Tibial nerve (tissue), 4 donors: Measurements from ENCODE around the gene RCOR1. TPM values are rescaled to one million over a fixed set of nuclear protein-coding genes. Genes with fewer than 3 reads are reported as not detected.

Experiments used
- DNase-seq, 2 donors: peaks; one replicate each; pipeline ENCODE4 v3.0.0-alpha.2; 2019; ENCODE audit warnings: low spot score in 2 of 2
- H3K27ac ChIP-seq, 4 donors: fragments of 200-600 bp; sonication (generic) in 3 of 4; one replicate each; pipeline ENCODE4 v1.5.1; 2017 to 2019; ENCODE audit warnings: mild to moderate bottlenecking in 1 of 4
- H3K27me3 ChIP-seq, 2 donors: fragments of 200-600 bp; sonication (generic) in 1 of 2; one replicate each; pipeline versions ENCODE4 v1.5.1 to v1.6.0; 2017 to 2019
- H3K36me3 ChIP-seq, 3 donors: fragments of 200-600 bp; sonication (generic); one replicate each; pipeline ENCODE4 v1.5.1; 2018 to 2019
- H3K4me1 ChIP-seq, 4 donors: fragments of 200-600 bp; sonication (generic) in 3 of 4; one replicate each; pipeline ENCODE4 v1.5.1; 2017 to 2019
- H3K4me3 ChIP-seq, 4 donors: fragments of 200-600 bp; sonication (generic) in 3 of 4; one replicate each; pipeline ENCODE4 v1.5.1; 2017 to 2019; ENCODE audit warnings: mild to moderate bottlenecking in 1 of 4, moderate library complexity in 1 of 4
- H3K9me3 ChIP-seq, 4 donors: fragments of 200-600 bp; sonication (generic) in 3 of 4; one replicate each; pipeline ENCODE4 v1.5.1; 2017 to 2019
- EP300 ChIP-seq, 2 donors: sonication (generic); formaldehyde crosslinking; IDR thresholded peaks; one replicate each; pipeline ENCODE4 v1.6.1; 2017; ENCODE audit warnings: antibody characterized with exemption in 2 of 2, mild to moderate bottlenecking in 1 of 2
- POLR2A ChIP-seq, 2 donors: fragments of 450-650 bp; IDR thresholded peaks; one replicate each; pipeline ENCODE4 v1.6.1; 2017; ENCODE audit warnings: antibody characterized with exemption in 2 of 2, mild to moderate bottlenecking in 2 of 2, moderate library complexity in 2 of 2
- WGBS, 2 donors: methylation state at CpG; one replicate each; pipeline ENCODE4 v1.1.5; 2018; 5-methylcytosine and 5-hydroxymethylcytosine counted together
- total RNA-seq, 4 donors: library from RNA; depleted of rRNA; stranded (reverse); fragments of >200 nt; gene quantifications; one replicate each; pipeline ENCODE4 v1.1.0, GENCODE V29; 2016
- TF ChIP-seq, protein P1 (sequence below), 5 experiments: fragments of 200-600 bp in 3 of 5; fragments of 450-650 bp in 2 of 5; sonication (generic) in 3 of 5; IDR thresholded peaks; one replicate each; pipeline ENCODE4 v1.5.1; 2016 to 2019; ENCODE audit warnings: antibody characterized with exemption in 5 of 5, mild to moderate bottlenecking in 3 of 5, moderate library complexity in 2 of 5

The RCOR1 gene
- total RNA-seq, 4 donors from 2014 or later: 6.3 to 12.8 (median 10.0) TPM

DNA sequence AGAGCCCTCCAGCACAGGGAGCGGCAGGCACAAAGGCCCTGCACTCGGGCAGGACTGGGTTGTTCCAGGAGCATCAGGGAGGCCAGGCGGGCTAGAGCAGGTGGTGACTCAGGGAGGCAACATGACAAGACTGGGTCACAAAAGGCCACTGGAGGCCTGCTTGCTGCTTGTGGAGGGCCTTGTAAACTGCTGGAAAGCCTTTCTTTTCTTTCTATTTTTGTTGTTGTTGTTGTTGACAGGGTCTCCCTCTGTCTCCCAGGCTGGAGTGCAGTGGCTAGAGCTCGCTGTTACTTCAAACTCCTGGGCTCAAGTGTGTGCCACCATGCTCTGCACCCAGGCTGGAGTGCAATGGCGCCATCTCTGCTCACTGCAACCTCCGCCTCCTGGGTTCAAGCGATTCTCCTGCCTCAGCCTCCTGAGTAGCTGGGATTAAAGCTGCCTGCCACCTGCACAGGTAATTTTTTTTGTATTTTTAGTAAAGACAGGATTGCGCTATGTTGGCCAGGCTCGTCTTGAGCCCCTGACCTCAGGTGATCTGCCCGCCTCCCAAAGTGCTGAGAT, 11.8 kb upstream of the RCOR1 start:
- no peak overlapping the region for H3K27ac ChIP-seq
- WGBS, 2 donors: 91 to 94% methylated on average over 10 of the region's 10 CpGs

DNA sequence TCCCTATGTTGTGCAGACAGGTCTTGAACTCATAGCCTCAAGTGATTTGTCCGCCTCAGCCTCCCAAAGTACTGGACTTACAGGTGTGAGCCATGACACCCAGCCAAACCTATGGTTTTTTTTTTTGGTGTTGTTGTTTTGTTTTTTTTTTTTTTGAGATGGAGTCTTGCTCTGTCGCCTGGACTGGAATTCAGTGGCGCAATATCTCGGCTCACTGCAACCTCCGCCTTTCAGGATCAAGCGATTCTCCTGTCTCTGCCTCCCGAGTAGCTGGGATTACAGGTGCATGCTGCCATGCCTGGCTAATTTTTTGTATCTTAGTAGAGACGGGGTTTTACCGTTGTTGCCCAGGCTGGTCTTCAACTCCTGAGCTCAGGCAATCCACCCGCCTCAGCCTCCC, 11.3 kb upstream of the RCOR1 start:
- Histone ChIP-seq H3K4me3 (no peak overlapping the region), H3K4me1 (no peaks in the 10 kb centered on the region)
- DNase-seq: no peak

More for the DNA sequence above, 11.8 kb upstream of the RCOR1 start:
- peaks cover 0 to 19% of the 10 kb centered on the region in 2 donors for H3K27me3 ChIP-seq
- no peaks in the 10 kb centered on the region for H3K4me1 ChIP-seq
- no peaks in the 10 kb centered on the region for H3K36me3 ChIP-seq
- no peak for DNase-seq
- no peaks in the 10 kb centered on the region for H3K9me3 ChIP-seq
- no peak overlapping the region for H3K4me3 ChIP-seq
- TF ChIP-seq POLR2A (IDR thresholded peaks at IDR 0.05) (no peak), EP300 (IDR thresholded peaks at IDR 0.05) (no peak)
- TF ChIP-seq, protein P1, sequence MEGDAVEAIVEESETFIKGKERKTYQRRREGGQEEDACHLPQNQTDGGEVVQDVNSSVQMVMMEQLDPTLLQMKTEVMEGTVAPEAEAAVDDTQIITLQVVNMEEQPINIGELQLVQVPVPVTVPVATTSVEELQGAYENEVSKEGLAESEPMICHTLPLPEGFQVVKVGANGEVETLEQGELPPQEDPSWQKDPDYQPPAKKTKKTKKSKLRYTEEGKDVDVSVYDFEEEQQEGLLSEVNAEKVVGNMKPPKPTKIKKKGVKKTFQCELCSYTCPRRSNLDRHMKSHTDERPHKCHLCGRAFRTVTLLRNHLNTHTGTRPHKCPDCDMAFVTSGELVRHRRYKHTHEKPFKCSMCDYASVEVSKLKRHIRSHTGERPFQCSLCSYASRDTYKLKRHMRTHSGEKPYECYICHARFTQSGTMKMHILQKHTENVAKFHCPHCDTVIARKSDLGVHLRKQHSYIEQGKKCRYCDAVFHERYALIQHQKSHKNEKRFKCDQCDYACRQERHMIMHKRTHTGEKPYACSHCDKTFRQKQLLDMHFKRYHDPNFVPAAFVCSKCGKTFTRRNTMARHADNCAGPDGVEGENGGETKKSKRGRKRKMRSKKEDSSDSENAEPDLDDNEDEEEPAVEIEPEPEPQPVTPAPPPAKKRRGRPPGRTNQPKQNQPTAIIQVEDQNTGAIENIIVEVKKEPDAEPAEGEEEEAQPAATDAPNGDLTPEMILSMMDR (IDR thresholded peaks at IDR 0.05): no peak

DNA sequence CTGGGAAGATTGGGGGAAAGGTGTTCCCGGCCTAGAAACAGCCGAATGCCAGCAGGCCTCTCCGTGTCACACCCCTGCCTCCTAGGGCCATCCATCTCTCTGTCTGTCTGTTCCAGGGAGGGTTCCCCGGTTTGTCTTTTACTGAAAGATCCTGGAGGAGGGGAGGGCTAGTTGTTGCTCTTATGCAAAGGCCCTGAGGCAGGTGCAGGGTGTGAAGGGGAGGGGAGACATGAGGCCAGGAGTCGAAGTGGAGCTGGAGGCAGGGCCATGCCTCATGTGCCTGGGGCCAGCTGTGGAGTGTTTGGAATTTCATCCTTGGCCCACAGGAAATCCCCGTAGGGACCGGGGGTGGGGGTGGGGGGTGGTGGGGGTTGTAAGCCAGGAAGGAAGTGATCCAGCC, 8.7 kb upstream of the RCOR1 start:
- WGBS, 2 donors: 52 to 57% methylated on average over 6 to 7 of the region's 7 CpGs
- Histone ChIP-seq H3K9me3 (no peaks in the 10 kb centered on the region), H3K4me1 (no peaks in the 10 kb centered on the region), H3K27ac (no peak overlapping the region), H3K4me3 (no peak overlapping the region), H3K36me3 (no peaks in the 10 kb centered on the region), H3K27me3 (peaks cover 0 to 12% of the 10 kb centered on the region in 2 donors)
- DNase-seq: no peak
- TF ChIP-seq POLR2A (IDR thresholded peaks at IDR 0.05) (no peak), EP300 (IDR thresholded peaks at IDR 0.05) (no peak)
- TF ChIP-seq, protein P1 (IDR thresholded peaks at IDR 0.05): no peak

More for the DNA sequence above, 11.3 kb upstream of the RCOR1 start:
- H3K36me3 ChIP-seq: no peaks in the 10 kb centered on the region
- no peak for TF ChIP-seq POLR2A (IDR thresholded peaks at IDR 0.05)
- TF ChIP-seq, protein P1 (IDR thresholded peaks at IDR 0.05): no peak
- peaks cover 0 to 19% of the 10 kb centered on the region in 2 donors for H3K27me3 ChIP-seq
- WGBS, 2 donors: 92% methylated on average over 10 of the region's 10 CpGs
- no peaks in the 10 kb centered on the region for H3K9me3 ChIP-seq
- no peak overlapping the region for H3K27ac ChIP-seq

DNA sequence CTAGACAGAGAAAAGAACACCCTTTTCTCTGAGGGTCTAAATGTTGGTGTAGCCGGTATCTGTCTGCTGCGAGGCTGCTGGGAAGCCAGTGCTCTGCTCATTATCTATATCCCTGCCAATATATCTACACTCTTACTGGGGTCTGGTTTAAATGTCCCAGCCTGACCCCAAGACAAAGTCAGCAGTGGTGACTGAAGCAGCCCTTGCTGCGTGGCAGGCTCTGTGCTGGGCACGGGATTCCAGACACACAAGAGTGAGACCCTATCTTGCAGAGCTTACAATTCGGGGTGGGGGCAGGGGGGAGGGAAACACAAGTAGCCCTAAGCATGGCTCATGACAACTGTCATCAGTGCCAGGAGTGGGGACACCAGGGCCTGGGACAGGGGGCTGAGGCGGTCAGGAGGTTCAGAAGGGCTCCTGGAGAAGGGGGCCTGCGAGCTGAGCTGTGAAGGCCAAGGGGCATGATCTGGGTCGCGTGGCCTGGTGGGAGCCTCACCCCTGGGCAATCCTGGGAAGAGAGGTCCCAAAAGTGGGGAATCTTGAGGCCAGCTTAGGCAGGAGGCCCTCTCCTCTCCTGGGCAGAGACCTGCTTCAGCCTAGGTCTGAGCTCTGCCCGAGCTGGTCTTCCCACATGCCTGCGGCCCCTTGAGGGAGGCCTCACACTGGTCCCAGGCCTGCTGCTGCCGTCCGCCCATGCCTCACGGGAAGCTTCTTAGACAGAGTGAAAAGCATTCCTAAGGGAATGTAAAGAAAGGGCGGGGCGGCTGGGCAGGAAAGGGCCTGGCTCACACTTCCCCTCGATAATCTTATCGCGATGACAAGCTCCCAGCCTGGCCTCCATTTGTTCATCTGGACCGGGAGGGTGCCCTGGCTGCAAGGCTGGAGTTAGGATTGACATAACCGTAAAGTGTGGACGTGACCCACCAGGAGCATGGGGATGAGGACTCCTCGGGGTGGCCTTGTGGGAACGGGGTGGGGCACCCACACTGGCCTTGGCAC, 7.3 kb upstream of the RCOR1 start:
- no peaks in the 10 kb centered on the region for H3K9me3 ChIP-seq
- 64 to 66% methylated on average over 24 of the region's 24 CpGs for WGBS, 2 donors
- DNase-seq: no peak
- H3K4me3 ChIP-seq: no peak overlapping the region
- no peaks in the 10 kb centered on the region for H3K36me3 ChIP-seq
- H3K4me1 ChIP-seq: no peaks in the 10 kb centered on the region
- H3K27ac ChIP-seq: no peak overlapping the region
- peaks cover 0 to 12% of the 10 kb centered on the region in 2 donors for H3K27me3 ChIP-seq
- TF ChIP-seq, protein P1 (IDR thresholded peaks at IDR 0.05): no peak
- TF ChIP-seq EP300 (IDR thresholded peaks at IDR 0.05) (no peak), POLR2A (IDR thresholded peaks at IDR 0.05) (no peak)
